ENCODE measurements around the gene CDC16.
"Not testable (repeated sequence)": the region's sequence is repeated elsewhere in the genome, so short reads cannot be mapped to it uniquely, and the experiment has no call there.

The CDC16 gene

GRCh38 chr13:114244637-114245036 is 9.9 kb downstream of the CDC16 start:
- no peaks in the 10 kb centered on the region for H3K27me3 ChIP-seq (ENCODE audit: insufficient read depth, low read length)
- WGBS, result 89% methylated on average over 4 of the region's 5 CpGs
- H3K9ac ChIP-seq (ENCODE audit: low read depth, low read length), result no peak overlapping the region
- no peaks in the 10 kb centered on the region for H3K9me3 ChIP-seq (ENCODE audit: insufficient read depth, low read depth, low read length)
- peaks cover 2% of the 10 kb centered on the region; the same call in 1 of the 2 replicates for H3K4me1 ChIP-seq (ENCODE audit: insufficient read depth, low read length)
- H3K27ac ChIP-seq (ENCODE audit: low read depth, low read length), result no peak overlapping the region
- H3K4me3 ChIP-seq (ENCODE audit: low read length), result no peak overlapping the region
- peaks cover 98% of the 10 kb centered on the region for H3K36me3 ChIP-seq (ENCODE audit: insufficient read depth, low read length)

- H3K9me3 ChIP-seq (ENCODE audit: insufficient read depth, low read depth, low read length), result no peaks in the 10 kb centered on the region
- H3K27me3 ChIP-seq (ENCODE audit: insufficient read depth, low read length), result no peaks in the 10 kb centered on the region
- H3K4me1 ChIP-seq (ENCODE audit: insufficient read depth, low read length), result no peaks in the 10 kb centered on the region
- H3K27ac ChIP-seq (ENCODE audit: low read depth, low read length), result no peak overlapping the region
- no peak overlapping the region for H3K4me3 ChIP-seq (ENCODE audit: low read length)
- peaks cover 100% of the 10 kb centered on the region for H3K36me3 ChIP-seq (ENCODE audit: insufficient read depth, low read length)
- WGBS, result 97% methylated on average over 3 of the region's 3 CpGs
- H3K9ac ChIP-seq (ENCODE audit: low read depth, low read length), result no peak overlapping the region
Observed at GRCh38 chr13:114248011-114248410, 13.3 kb downstream of the CDC16 start.

GRCh38 chr13:114249077-114249476 is 14.4 kb downstream of the CDC16 start:
- 95% methylated on average over 7 of the region's 7 CpGs for WGBS
- peaks cover 98% of the 10 kb centered on the region for H3K36me3 ChIP-seq (ENCODE audit: insufficient read depth, low read length)

GRCh38 chr13:114251639-114252440 is 17.1 kb downstream of the CDC16 start:
- 89% methylated on average over 1 of the region's 1 CpG for WGBS
- not testable (repeated sequence) for H3K27ac ChIP-seq (ENCODE audit: low read depth, low read length); H3K27me3 ChIP-seq (ENCODE audit: insufficient read depth, low read length); H3K4me1 ChIP-seq (ENCODE audit: insufficient read depth, low read length); H3K9me3 ChIP-seq (ENCODE audit: insufficient read depth, low read depth, low read length); H3K9ac ChIP-seq (ENCODE audit: low read depth, low read length); H3K4me3 ChIP-seq (ENCODE audit: low read length)
- peaks cover 97% of the 10 kb centered on the region for H3K36me3 ChIP-seq (ENCODE audit: insufficient read depth, low read length)

More at GRCh38 chr13:114249077-114249476, 14.4 kb downstream of the CDC16 start:
- no peak overlapping the region for H3K27ac ChIP-seq (ENCODE audit: low read depth, low read length)
- H3K9me3 ChIP-seq (ENCODE audit: insufficient read depth, low read depth, low read length), result no peaks in the 10 kb centered on the region
- no peak overlapping the region for H3K4me3 ChIP-seq (ENCODE audit: low read length)
- H3K9ac ChIP-seq (ENCODE audit: low read depth, low read length), result no peak overlapping the region
- no peaks in the 10 kb centered on the region for H3K27me3 ChIP-seq (ENCODE audit: insufficient read depth, low read length)
- H3K4me1 ChIP-seq (ENCODE audit: insufficient read depth, low read length), result no peaks in the 10 kb centered on the region

- H3K4me1 ChIP-seq (ENCODE audit: insufficient read depth, low read length), result peaks cover 16% of the 10 kb centered on the region
- no peaks in the 10 kb centered on the region for H3K27me3 ChIP-seq (ENCODE audit: insufficient read depth, low read length)
- peak overlapping the region; percentile 73 for H3K27ac ChIP-seq (ENCODE audit: low read depth, low read length)
- no peaks in the 10 kb centered on the region for H3K9me3 ChIP-seq (ENCODE audit: insufficient read depth, low read depth, low read length)
- no peak overlapping the region for H3K9ac ChIP-seq (ENCODE audit: low read depth, low read length)
- no peak overlapping the region; the same call in 1 of the 2 replicates for H3K4me3 ChIP-seq (ENCODE audit: low read length)
- WGBS, result 71% methylated on average over 1 of the region's 1 CpG
- peaks cover 97% of the 10 kb centered on the region for H3K36me3 ChIP-seq (ENCODE audit: insufficient read depth, low read length)
Observed at GRCh38 chr13:114256547-114256946, 21.9 kb downstream of the CDC16 start.

GRCh38 chr13:114257014-114257413 is 22.3 kb downstream of the CDC16 start:
- H3K36me3 ChIP-seq (ENCODE audit: insufficient read depth, low read length), result peaks cover 97% of the 10 kb centered on the region
- H3K27me3 ChIP-seq (ENCODE audit: insufficient read depth, low read length), result no peaks in the 10 kb centered on the region
- H3K9me3 ChIP-seq (ENCODE audit: insufficient read depth, low read depth, low read length), result no peaks in the 10 kb centered on the region
- H3K9ac ChIP-seq (ENCODE audit: low read depth, low read length), result no peak overlapping the region
- H3K4me1 ChIP-seq (ENCODE audit: insufficient read depth, low read length), result peaks cover 16% of the 10 kb centered on the region
- H3K4me3 ChIP-seq (ENCODE audit: low read length), result no peak overlapping the region; the same call in 1 of the 2 replicates
- WGBS, result 35% methylated on average over 4 of the region's 4 CpGs
- H3K27ac ChIP-seq (ENCODE audit: low read depth, low read length), result peak overlapping the region; percentile 73

- Histone ChIP-seq H3K27ac (ENCODE audit: low read depth, low read length) (no peak overlapping the region), H3K4me3 (ENCODE audit: low read length) (no peak overlapping the region), H3K9ac (ENCODE audit: low read depth, low read length) (no peak overlapping the region; the same call in 1 of the 2 replicates), H3K27me3 (ENCODE audit: insufficient read depth, low read length) (no peaks in the 10 kb centered on the region), H3K9me3 (ENCODE audit: insufficient read depth, low read depth, low read length) (no peaks in the 10 kb centered on the region), H3K4me1 (ENCODE audit: insufficient read depth, low read length) (peaks cover 16% of the 10 kb centered on the region), H3K36me3 (ENCODE audit: insufficient read depth, low read length) (peaks cover 99% of the 10 kb centered on the region)
- WGBS, result 97% methylated on average over 8 of the region's 8 CpGs
Observed at GRCh38 chr13:114258589-114258988, 23.9 kb downstream of the CDC16 start.

- no peaks in the 10 kb centered on the region for H3K27me3 ChIP-seq (ENCODE audit: insufficient read depth, low read length)
- no peak overlapping the region for H3K4me3 ChIP-seq (ENCODE audit: low read length)
- H3K9me3 ChIP-seq (ENCODE audit: insufficient read depth, low read depth, low read length), result no peaks in the 10 kb centered on the region
- peaks cover 16% of the 10 kb centered on the region for H3K4me1 ChIP-seq (ENCODE audit: insufficient read depth, low read length)
- no peak overlapping the region for H3K9ac ChIP-seq (ENCODE audit: low read depth, low read length)
- WGBS, result 87% methylated on average over 6 of the region's 7 CpGs
- no peak overlapping the region for H3K27ac ChIP-seq (ENCODE audit: low read depth, low read length)
- peaks cover 99% of the 10 kb centered on the region for H3K36me3 ChIP-seq (ENCODE audit: insufficient read depth, low read length)
Observed at GRCh38 chr13:114259374-114259773, 24.7 kb downstream of the CDC16 start.

GRCh38 chr13:114259974-114260373 is 25.3 kb downstream of the CDC16 start:
- Histone ChIP-seq H3K9me3 (ENCODE audit: insufficient read depth, low read depth, low read length) (no peaks in the 10 kb centered on the region), H3K9ac (ENCODE audit: low read depth, low read length) (no peak overlapping the region), H3K4me3 (ENCODE audit: low read length) (no peak overlapping the region), H3K4me1 (ENCODE audit: insufficient read depth, low read length) (peaks cover 16% of the 10 kb centered on the region), H3K27ac (ENCODE audit: low read depth, low read length) (no peak overlapping the region), H3K36me3 (ENCODE audit: insufficient read depth, low read length) (peaks cover 99% of the 10 kb centered on the region), H3K27me3 (ENCODE audit: insufficient read depth, low read length) (no peaks in the 10 kb centered on the region)
- 90% methylated on average over 4 of the region's 4 CpGs for WGBS

GRCh38 chr13:114260814-114261213 is 26.1 kb downstream of the CDC16 start:
- no peak overlapping the region for H3K9ac ChIP-seq (ENCODE audit: low read depth, low read length)
- H3K4me1 ChIP-seq (ENCODE audit: insufficient read depth, low read length), result peaks cover 16% of the 10 kb centered on the region
- no peaks in the 10 kb centered on the region for H3K9me3 ChIP-seq (ENCODE audit: insufficient read depth, low read depth, low read length)
- H3K4me3 ChIP-seq (ENCODE audit: low read length), result no peak overlapping the region
- H3K27ac ChIP-seq (ENCODE audit: low read depth, low read length), result no peak overlapping the region
- H3K36me3 ChIP-seq (ENCODE audit: insufficient read depth, low read length), result peaks cover 99% of the 10 kb centered on the region
- no peaks in the 10 kb centered on the region for H3K27me3 ChIP-seq (ENCODE audit: insufficient read depth, low read length)
- 92% methylated on average over 3 of the region's 3 CpGs for WGBS

- WGBS, result 77% methylated on average over 3 of the region's 3 CpGs
- Histone ChIP-seq H3K27me3 (ENCODE audit: insufficient read depth, low read length) (no peaks in the 10 kb centered on the region), H3K9me3 (ENCODE audit: insufficient read depth, low read depth, low read length) (no peaks in the 10 kb centered on the region), H3K4me1 (ENCODE audit: insufficient read depth, low read length) (peaks cover 10% of the 10 kb centered on the region), H3K4me3 (ENCODE audit: low read length) (no peak overlapping the region), H3K27ac (ENCODE audit: low read depth, low read length) (no peak overlapping the region), H3K36me3 (ENCODE audit: insufficient read depth, low read length) (peaks cover 99% of the 10 kb centered on the region), H3K9ac (ENCODE audit: low read depth, low read length) (no peak overlapping the region)
Observed at GRCh38 chr13:114261328-114261965, 26.8 kb downstream of the CDC16 start.
